ENCODE measurements around the gene MAOA. TPM values are rescaled to one million over a fixed set of nuclear protein-coding genes. Genes with fewer than 3 reads are reported as not detected.

Gene MAOA
- total and polyA plus RNA-seq, 2 of the 13 experiments (the other 11 are each of a cell fraction or from before 2014, with no cell fraction given), result 13.4 to 14.7 TPM

GRCh38 chrX:43640482-43640881, 15.6 kb upstream of the MAOA start (continued):
- no peak for TF ChIP-seq ZNF331 (CRISPR knock-in tag; IDR thresholded peaks at IDR 0.05)
- no peak for TF ChIP-seq RARA (CRISPR knock-in tag; IDR thresholded peaks at IDR 0.05)
- TF ChIP-seq, protein P1, sequence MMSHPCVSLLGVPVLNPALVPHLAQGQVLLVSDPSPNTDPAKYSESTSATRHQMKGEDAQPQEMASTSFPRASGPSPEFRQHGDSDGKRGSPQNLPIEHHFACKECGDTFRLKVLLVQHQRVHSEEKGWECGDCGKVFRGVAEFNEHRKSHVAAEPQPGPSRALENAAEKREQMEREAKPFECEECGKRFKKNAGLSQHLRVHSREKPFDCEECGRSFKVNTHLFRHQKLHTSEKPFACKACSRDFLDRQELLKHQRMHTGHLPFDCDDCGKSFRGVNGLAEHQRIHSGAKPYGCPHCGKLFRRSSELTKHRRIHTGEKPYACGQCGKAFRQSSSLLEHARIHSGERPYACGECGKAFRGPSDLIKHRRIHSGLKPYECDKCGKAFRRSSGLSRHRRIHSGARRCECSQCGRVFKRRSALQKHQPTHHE (CRISPR knock-in tag; IDR thresholded peaks at IDR 0.05; ENCODE audit: borderline replicate concordance), result no peak
- TF ChIP-seq MED1 (CRISPR knock-in tag; IDR thresholded peaks at IDR 0.05), result no peak
- TF ChIP-seq MIXL1 (CRISPR knock-in tag; IDR thresholded peaks at IDR 0.05), result no peak
- no peak for TF ChIP-seq ZNF569 (CRISPR knock-in tag; IDR thresholded peaks at IDR 0.05; ENCODE audit: borderline replicate concordance)
- no peak for TF ChIP-seq PLRG1 (conservative IDR thresholded peaks at IDR 0.05)
- TF ChIP-seq EEA1 (CRISPR knock-in tag; IDR thresholded peaks at IDR 0.05; ENCODE audit: borderline replicate concordance), result no peak
- TF ChIP-seq, protein P2, sequence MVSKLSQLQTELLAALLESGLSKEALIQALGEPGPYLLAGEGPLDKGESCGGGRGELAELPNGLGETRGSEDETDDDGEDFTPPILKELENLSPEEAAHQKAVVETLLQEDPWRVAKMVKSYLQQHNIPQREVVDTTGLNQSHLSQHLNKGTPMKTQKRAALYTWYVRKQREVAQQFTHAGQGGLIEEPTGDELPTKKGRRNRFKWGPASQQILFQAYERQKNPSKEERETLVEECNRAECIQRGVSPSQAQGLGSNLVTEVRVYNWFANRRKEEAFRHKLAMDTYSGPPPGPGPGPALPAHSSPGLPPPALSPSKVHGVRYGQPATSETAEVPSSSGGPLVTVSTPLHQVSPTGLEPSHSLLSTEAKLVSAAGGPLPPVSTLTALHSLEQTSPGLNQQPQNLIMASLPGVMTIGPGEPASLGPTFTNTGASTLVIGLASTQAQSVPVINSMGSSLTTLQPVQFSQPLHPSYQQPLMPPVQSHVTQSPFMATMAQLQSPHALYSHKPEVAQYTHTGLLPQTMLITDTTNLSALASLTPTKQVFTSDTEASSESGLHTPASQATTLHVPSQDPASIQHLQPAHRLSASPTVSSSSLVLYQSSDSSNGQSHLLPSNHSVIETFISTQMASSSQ (IDR thresholded peaks at IDR 0.05; ENCODE audit: low read depth), result no peak
- TF ChIP-seq, protein P2 (CRISPR knock-in tag; IDR thresholded peaks at IDR 0.05; ENCODE audit: borderline replicate concordance), result no peak
- TF ChIP-seq JUN (CRISPR knock-in tag; IDR thresholded peaks at IDR 0.05), result no peak
- no peak for TF ChIP-seq MEF2D (CRISPR knock-in tag; IDR thresholded peaks at IDR 0.05)
- TF ChIP-seq, protein P3, sequence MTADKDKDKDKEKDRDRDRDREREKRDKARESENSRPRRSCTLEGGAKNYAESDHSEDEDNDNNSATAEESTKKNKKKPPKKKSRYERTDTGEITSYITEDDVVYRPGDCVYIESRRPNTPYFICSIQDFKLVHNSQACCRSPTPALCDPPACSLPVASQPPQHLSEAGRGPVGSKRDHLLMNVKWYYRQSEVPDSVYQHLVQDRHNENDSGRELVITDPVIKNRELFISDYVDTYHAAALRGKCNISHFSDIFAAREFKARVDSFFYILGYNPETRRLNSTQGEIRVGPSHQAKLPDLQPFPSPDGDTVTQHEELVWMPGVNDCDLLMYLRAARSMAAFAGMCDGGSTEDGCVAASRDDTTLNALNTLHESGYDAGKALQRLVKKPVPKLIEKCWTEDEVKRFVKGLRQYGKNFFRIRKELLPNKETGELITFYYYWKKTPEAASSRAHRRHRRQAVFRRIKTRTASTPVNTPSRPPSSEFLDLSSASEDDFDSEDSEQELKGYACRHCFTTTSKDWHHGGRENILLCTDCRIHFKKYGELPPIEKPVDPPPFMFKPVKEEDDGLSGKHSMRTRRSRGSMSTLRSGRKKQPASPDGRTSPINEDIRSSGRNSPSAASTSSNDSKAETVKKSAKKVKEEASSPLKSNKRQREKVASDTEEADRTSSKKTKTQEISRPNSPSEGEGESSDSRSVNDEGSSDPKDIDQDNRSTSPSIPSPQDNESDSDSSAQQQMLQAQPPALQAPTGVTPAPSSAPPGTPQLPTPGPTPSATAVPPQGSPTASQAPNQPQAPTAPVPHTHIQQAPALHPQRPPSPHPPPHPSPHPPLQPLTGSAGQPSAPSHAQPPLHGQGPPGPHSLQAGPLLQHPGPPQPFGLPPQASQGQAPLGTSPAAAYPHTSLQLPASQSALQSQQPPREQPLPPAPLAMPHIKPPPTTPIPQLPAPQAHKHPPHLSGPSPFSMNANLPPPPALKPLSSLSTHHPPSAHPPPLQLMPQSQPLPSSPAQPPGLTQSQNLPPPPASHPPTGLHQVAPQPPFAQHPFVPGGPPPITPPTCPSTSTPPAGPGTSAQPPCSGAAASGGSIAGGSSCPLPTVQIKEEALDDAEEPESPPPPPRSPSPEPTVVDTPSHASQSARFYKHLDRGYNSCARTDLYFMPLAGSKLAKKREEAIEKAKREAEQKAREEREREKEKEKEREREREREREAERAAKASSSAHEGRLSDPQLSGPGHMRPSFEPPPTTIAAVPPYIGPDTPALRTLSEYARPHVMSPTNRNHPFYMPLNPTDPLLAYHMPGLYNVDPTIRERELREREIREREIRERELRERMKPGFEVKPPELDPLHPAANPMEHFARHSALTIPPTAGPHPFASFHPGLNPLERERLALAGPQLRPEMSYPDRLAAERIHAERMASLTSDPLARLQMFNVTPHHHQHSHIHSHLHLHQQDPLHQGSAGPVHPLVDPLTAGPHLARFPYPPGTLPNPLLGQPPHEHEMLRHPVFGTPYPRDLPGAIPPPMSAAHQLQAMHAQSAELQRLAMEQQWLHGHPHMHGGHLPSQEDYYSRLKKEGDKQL (CRISPR knock-in tag; IDR thresholded peaks at IDR 0.05; ENCODE audit: low read depth), result no peak
